Endothelial cell of umbilical vein (primary cell): ENCODE results near the gene NAV2. TPM values are rescaled to one million over a fixed set of nuclear protein-coding genes. Genes with fewer than 3 reads are reported as not detected.

ENCODE experiments used
- BruUV-seq: library from RNA; stranded (reverse); fragments of 400-500 nt; replicated peaks from 2 replicates; lab custom pipeline; 2021; lab: Mats Ljungman, UMichigan
- CTCF ChIA-PET: fragments of 300-600, 350-600 bp; sonication (Branson Sonifier 250); formaldehyde crosslinking; loops from one replicate; lab custom pipeline; 2021; ENCODE audit warnings: antibody characterized with exemption, inconsistent platforms; lab: Charles Lee
- POLR2A ChIA-PET: fragments of 300-600, 350-600 bp; sonication (Branson Sonifier 250); formaldehyde crosslinking; loops from one replicate; lab custom pipeline; 2021; ENCODE audit warnings: antibody characterized with exemption, inconsistent platforms; lab: Charles Lee
- DNase-seq: peaks from one replicate; pipeline ENCODE4 v3.0.0-alpha.2; 2011; ENCODE audit warnings: low read depth, low spot score
- FAIRE-seq: peaks from 2 replicates; lab custom pipeline; 2011; peaks lifted over from hg19 to GRCh38; lab: Jason Lieb, UNC
- H2AFZ ChIP-seq: 2 replicates; pipeline ENCODE4 v1.6.0; 2012; ENCODE audit warnings: low read depth, low read length, control low read depth, inconsistent platforms
- H3K27ac ChIP-seq: 2 replicates; pipeline ENCODE4 v1.5.1; 2011; ENCODE audit warnings: low read depth, mild to moderate bottlenecking, control low read depth, low read length, moderate library complexity; ENCODE audit not compliant: insufficient read depth
- H3K27me3 ChIP-seq, 2 experiments: 2 replicates each; pipeline versions ENCODE4 v1.6.0 to v1.6.1; 2011; ENCODE audit warnings: low read length in 2 of 2, mixed read lengths in 1 of 2; ENCODE audit not compliant: control insufficient read depth in 2 of 2, insufficient read depth in 2 of 2
- H3K36me3 ChIP-seq, 2 experiments: 2 replicates in 1 of 2; 3 replicates in 1 of 2; pipeline ENCODE4 v1.5.1; 2011; ENCODE audit warnings: low read length in 2 of 2, mild to moderate bottlenecking in 1 of 2, moderate library complexity in 1 of 2; ENCODE audit not compliant: control insufficient read depth in 2 of 2, insufficient read depth in 2 of 2; ENCODE audit errors: extremely low read depth in 1 of 2
- H3K4me1 ChIP-seq: 3 replicates; pipeline ENCODE4 v1.5.1; 2011; ENCODE audit warnings: mild to moderate bottlenecking, low read length; ENCODE audit not compliant: control insufficient read depth, insufficient read depth; ENCODE audit errors: extremely low read depth
- H3K4me2 ChIP-seq: 2 replicates; pipeline ENCODE4 v1.6.1; 2011; ENCODE audit warnings: low read length, control low read depth, mixed read lengths; ENCODE audit not compliant: insufficient read depth
- H3K4me3 ChIP-seq, 3 experiments: fragments of 200-600 bp in 1 of 3; sonication (generic), shearing (Covaris generic) in 1 of 3; replicated peaks in 1 of 3; 2 replicates each; pipeline ENCODE4 v1.5.1; 2011 to 2016; ENCODE audit warnings: control low read depth in 3 of 3, low read length in 3 of 3, mild to moderate bottlenecking in 2 of 3, inconsistent platforms in 1 of 3, low read depth in 1 of 3, moderate library complexity in 1 of 3; ENCODE audit not compliant: insufficient read depth in 1 of 3
- H3K79me2 ChIP-seq: 2 replicates; pipeline ENCODE4 v1.6.0; 2012; ENCODE audit warnings: low read length, inconsistent platforms; ENCODE audit not compliant: control insufficient read depth, insufficient read depth
- H3K9ac ChIP-seq: replicated peaks from 2 replicates; pipeline ENCODE3; 2011; ENCODE audit warnings: low read length, control low read depth; ENCODE audit not compliant: insufficient read depth; ENCODE audit errors: extremely low read depth
- H3K9me1 ChIP-seq: replicated peaks from 3 replicates; pipeline ENCODE4 v1.6.0; 2011; ENCODE audit warnings: mild to moderate bottlenecking, low read length; ENCODE audit not compliant: control insufficient read depth, insufficient read depth; ENCODE audit errors: extremely low read depth
- H3K9me3 ChIP-seq: replicated peaks from 2 replicates; pipeline ENCODE4 v1.5.1; 2012; ENCODE audit warnings: low read length, inconsistent platforms; ENCODE audit not compliant: control insufficient read depth, insufficient read depth
- H4K20me1 ChIP-seq: replicated peaks from 2 replicates; pipeline ENCODE3; 2011; ENCODE audit warnings: mild to moderate bottlenecking, low read length; ENCODE audit not compliant: control insufficient read depth, insufficient read depth; ENCODE audit errors: extremely low read depth
- JUN ChIP-seq: IDR thresholded peaks from 2 replicates; pipeline ENCODE4 v1.6.1; 2011; ENCODE audit warnings: borderline replicate concordance, low read depth; ENCODE audit not compliant: insufficient read length, insufficient read depth
- MYC ChIP-seq: IDR thresholded peaks from one replicate; pipeline ENCODE4 v1.6.1; 2011; ENCODE audit warnings: mild to moderate bottlenecking, low read depth, low read length
- POLR2A ChIP-seq: IDR thresholded peaks from 2 replicates; pipeline ENCODE4 v1.6.1; 2012; ENCODE audit warnings: low read depth, mild to moderate bottlenecking, control low read depth, low read length
- POLR2AphosphoS5 ChIP-seq: IDR thresholded peaks from 2 replicates; pipeline ENCODE4 v1.6.1; 2012; ENCODE audit warnings: low read depth, mild to moderate bottlenecking, control low read depth, low read length, moderate library complexity; ENCODE audit not compliant: insufficient read depth
- dilution Hi-C: fragments of 300-500 bp; cut with MboI; formaldehyde crosslinking; loops from one replicate; pipeline ENCODE4 v1.15.0; 2019; ENCODE audit warnings: low sequenced_read_pairs; ENCODE audit not compliant: extremely low pct_ligation_motif_present
- intact Hi-C: fragments of 100-400 bp; cut with micrococcal nuclease; formaldehyde crosslinking; loops from one replicate; pipeline ENCODE4 v1.10.0; 2022
- polyA plus RNA-seq, 4 experiments: library from polyadenylated mRNA; depleted of rRNA in 3 of 4; stranded (reverse) in 3 of 4; unstranded in 1 of 4; fragments of >200 nt; gene quantifications; 2 replicates each; pipeline versions ENCODE4 v1.2.1 to v1.2.3, GENCODE V29; 2011 to 2012; ENCODE audit warnings: missing spikeins in 1 of 4
- total RNA-seq: library from RNA; stranded (reverse); gene quantifications from 2 replicates; pipeline ENCODE4 v1.2.3, GENCODE V29; 2021
- TF ChIP-seq, protein P1 (sequence below), 2 donors: IDR thresholded peaks; 1 replicate in 1 of 2; 2 replicates in 1 of 2; pipeline ENCODE4 v1.5.1; 2011; ENCODE audit warnings: low read length in 2 of 2, mild to moderate bottlenecking in 2 of 2, moderate library complexity in 2 of 2, control low read depth in 1 of 2, inconsistent platforms in 1 of 2, low read depth in 1 of 2; ENCODE audit not compliant: insufficient read depth in 1 of 2; ENCODE audit errors: extremely low read depth in 1 of 2

Gene NAV2
- total and polyA plus RNA-seq, 2 donors (not counting 3 experiments of a cell fraction or from before 2014, with no cell fraction given), result 10.9 to 68.0 TPM

DNA sequence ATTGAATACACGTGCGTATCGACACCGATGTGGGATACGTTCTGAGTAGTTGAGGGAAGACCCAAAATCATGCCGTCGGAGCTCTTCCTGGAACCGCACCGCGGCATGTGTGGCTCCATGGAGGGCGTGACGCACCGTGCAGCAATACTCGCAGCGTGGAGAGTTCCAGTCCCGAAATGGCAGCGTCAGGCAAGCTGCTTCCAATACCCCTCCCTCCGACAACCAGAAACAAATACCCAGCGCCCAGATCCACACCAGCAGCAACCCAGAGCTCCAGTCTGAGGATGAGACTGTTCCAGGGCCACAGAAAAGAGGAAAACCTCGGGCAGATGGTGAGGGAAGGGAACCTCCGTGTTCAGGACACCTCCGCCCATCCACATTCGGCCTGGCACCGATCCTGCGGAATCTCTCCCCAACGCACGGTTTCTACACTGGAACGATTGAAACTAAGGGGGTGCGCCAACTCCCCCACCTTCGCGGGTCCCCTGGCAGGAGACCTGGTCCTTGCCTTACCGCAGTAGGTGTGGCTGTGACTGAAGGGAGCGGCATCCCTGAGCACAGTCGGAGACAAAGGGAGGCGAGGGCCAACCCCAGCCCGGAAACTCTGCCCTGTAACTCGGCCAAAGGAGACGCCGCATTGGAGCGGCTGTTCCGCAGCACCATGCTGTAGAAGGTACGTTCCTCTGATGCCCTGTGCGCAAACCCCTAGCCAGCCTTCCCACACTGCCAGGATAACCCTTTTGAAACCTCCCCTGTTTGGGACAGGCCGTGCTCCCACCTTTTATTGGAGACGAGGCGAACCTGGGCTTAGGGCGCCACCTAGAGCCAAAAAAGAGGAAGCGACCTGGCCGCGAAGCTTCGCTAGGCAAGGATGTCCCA is 419.4 kb downstream of the NAV2 start:
- H3K79me2 ChIP-seq, result no peaks in the 10 kb centered on the region
- H3K27me3 ChIP-seq, result peaks cover 2 to 3% of the 10 kb centered on the region in 2 experiments
- no TSS peak for BruUV-seq
- intact Hi-C loops (loop anchor here (1.0 kb wide), 5 partner anchors 181 to 575 kb away; no protein-coding TSS in a partner anchor), dilution Hi-C loops (no loop called here)
- H2AFZ ChIP-seq, result peak overlapping the region; percentile 52
- no peak overlapping the region for H3K27ac ChIP-seq
- peak overlapping the region; percentile 71 for H3K9ac ChIP-seq
- H3K4me2 ChIP-seq, result peak overlapping the region; percentile 70
- no peaks in the 10 kb centered on the region for H4K20me1 ChIP-seq
- FAIRE-seq (peak; percentile 91), DNase-seq (peak; percentile 64)
- no peaks in the 10 kb centered on the region for H3K9me1 ChIP-seq
- peaks cover 4% of the 10 kb centered on the region for H3K4me1 ChIP-seq
- ChIA-PET POLR2A (no interaction called here), CTCF (interaction anchor here (0.6 to 5.1 kb wide), 45 partner anchors 10 to 575 kb away, joined by 3 to 91 read pairs (median 4); no protein-coding TSS in a partner anchor)
- no peak for TF ChIP-seq POLR2AphosphoS5
- peak; percentile 43 for TF ChIP-seq POLR2A
- TF ChIP-seq, protein P1, sequence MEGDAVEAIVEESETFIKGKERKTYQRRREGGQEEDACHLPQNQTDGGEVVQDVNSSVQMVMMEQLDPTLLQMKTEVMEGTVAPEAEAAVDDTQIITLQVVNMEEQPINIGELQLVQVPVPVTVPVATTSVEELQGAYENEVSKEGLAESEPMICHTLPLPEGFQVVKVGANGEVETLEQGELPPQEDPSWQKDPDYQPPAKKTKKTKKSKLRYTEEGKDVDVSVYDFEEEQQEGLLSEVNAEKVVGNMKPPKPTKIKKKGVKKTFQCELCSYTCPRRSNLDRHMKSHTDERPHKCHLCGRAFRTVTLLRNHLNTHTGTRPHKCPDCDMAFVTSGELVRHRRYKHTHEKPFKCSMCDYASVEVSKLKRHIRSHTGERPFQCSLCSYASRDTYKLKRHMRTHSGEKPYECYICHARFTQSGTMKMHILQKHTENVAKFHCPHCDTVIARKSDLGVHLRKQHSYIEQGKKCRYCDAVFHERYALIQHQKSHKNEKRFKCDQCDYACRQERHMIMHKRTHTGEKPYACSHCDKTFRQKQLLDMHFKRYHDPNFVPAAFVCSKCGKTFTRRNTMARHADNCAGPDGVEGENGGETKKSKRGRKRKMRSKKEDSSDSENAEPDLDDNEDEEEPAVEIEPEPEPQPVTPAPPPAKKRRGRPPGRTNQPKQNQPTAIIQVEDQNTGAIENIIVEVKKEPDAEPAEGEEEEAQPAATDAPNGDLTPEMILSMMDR (IDR thresholded peaks at IDR 0.05; ENCODE audit: extremely low read depth in 1 of 2, insufficient read depth in 1 of 2, low read depth in 1 of 2, low read length in 2 of 2), result peak; percentile 85
- peak overlapping the region; percentile 22 to 54 (median 42) for H3K4me3 ChIP-seq
- no peaks in the 10 kb centered on the region for H3K36me3 ChIP-seq
- no peaks in the 10 kb centered on the region for H3K9me3 ChIP-seq

DNA sequence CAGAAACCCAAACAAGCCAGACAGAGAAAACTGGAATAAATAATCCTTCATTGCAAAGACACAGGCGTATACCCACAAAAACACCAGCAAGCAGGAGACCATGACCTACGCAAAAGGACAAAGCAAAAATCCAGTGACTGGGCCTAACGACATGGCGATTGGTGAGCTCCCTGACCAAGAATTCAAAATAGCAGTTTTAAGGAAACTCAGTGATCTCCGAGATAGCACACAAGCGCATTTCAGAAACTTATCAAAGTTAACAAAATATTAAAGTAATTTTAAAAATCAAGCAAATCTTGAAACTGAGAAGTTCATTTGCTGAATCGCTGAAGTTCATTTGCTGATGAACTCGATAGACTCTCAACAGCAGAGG is 420.0 kb downstream of the NAV2 start:
- POLR2A ChIA-PET, result no interaction called here
- no peak for FAIRE-seq
- H3K27me3 ChIP-seq, result peaks cover 2 to 3% of the 10 kb centered on the region in 2 experiments
- TF ChIP-seq JUN, result no peak
- TF ChIP-seq, protein P1 (IDR thresholded peaks at IDR 0.05; ENCODE audit: extremely low read depth in 1 of 2, insufficient read depth in 1 of 2, low read depth in 1 of 2, low read length in 2 of 2), result no peak
- no peak for TF ChIP-seq POLR2AphosphoS5
- no peak for TF ChIP-seq MYC
- no peak for TF ChIP-seq POLR2A
- intact Hi-C loops, result loop anchor here (1.0 kb wide), 5 partner anchors 181 to 575 kb away; no protein-coding TSS in a partner anchor
- H3K79me2 ChIP-seq, result no peaks in the 10 kb centered on the region
- no peak overlapping the region for H2AFZ ChIP-seq
- H3K9me1 ChIP-seq, result no peaks in the 10 kb centered on the region
- H3K4me1 ChIP-seq, result peaks cover 4% of the 10 kb centered on the region
- no peak overlapping the region for H3K4me3 ChIP-seq
- BruUV-seq, result no TSS peak
- CTCF ChIA-PET, result interaction anchor here (0.6 to 5.1 kb wide), 43 partner anchors 8 to 575 kb away, joined by 3 to 91 read pairs (median 4); no protein-coding TSS in a partner anchor
- no peak overlapping the region for H3K27ac ChIP-seq
- no peaks in the 10 kb centered on the region for H3K36me3 ChIP-seq
- no peak for DNase-seq
- H3K9me3 ChIP-seq, result no peaks in the 10 kb centered on the region
- H4K20me1 ChIP-seq, result no peaks in the 10 kb centered on the region
- H3K9ac ChIP-seq, result no peak overlapping the region
- no peak overlapping the region for H3K4me2 ChIP-seq
- dilution Hi-C loops, result no loop called here
